HG03520 (cell line): Measurements from ENCODE around the gene LDAF1.
"Not testable (repeated sequence)": the region's sequence is repeated elsewhere in the genome, so short reads cannot be mapped to it uniquely, and the experiment has no call there.

Experiments
- ATAC-seq: cut with Tn5 transposase; IDR thresholded peaks from one replicate; pipeline ENCODE4 v1.9.1; 2021; ENCODE audit warnings: mild to moderate bottlenecking, moderate library complexity; ENCODE audit not compliant: unreplicated experiment

LDAF1 gene

GRCh38 chr16:21194771-21195301 lies 36.4 kb downstream of the LDAF1 start:
- ATAC-seq = no peak

DNA sequence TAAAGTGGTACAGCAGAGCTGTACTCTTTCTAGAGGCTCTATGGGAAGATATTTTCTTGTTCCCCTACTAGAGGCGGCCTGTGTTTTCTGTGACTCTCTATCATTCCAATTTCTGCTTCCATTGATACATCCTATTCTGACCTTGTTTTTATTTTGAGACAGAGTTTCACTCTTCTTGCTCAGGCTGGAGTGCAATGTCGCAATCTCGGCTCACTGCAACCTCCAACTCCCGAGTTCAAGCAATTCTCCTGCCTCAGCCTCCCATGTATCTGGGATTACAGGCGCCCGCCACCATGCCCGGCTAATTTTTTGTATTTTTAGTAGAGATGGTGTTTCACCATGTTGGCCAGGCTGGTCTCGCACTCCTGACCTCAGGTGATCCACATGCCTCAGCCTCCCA lies 36.9 kb downstream of the LDAF1 start:
- not testable (repeated sequence) for ATAC-seq

DNA sequence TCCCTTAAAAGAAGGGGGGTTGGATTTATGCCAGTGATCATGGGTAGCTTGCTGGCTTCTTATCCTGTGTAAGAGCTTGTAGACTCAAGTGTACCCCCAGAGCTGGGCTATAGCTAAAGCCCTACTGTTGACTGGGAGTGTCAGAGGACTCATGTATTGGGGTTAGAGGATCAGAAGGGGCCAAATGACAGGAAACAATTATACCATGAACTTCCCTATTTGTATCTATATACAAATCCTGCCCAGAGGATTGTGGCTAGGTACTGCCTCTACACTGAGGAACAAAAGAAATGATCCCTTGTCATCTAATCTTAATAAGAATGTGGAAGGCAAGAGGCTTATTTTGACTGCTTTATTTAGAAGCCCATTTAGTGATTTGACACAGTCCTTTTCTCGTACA lies 38.6 kb downstream of the LDAF1 start:
- no peak for ATAC-seq

- no peak for ATAC-seq
Measured at GRCh38 chr16:21197621-21198020, 39.1 kb downstream of the LDAF1 start.

DNA sequence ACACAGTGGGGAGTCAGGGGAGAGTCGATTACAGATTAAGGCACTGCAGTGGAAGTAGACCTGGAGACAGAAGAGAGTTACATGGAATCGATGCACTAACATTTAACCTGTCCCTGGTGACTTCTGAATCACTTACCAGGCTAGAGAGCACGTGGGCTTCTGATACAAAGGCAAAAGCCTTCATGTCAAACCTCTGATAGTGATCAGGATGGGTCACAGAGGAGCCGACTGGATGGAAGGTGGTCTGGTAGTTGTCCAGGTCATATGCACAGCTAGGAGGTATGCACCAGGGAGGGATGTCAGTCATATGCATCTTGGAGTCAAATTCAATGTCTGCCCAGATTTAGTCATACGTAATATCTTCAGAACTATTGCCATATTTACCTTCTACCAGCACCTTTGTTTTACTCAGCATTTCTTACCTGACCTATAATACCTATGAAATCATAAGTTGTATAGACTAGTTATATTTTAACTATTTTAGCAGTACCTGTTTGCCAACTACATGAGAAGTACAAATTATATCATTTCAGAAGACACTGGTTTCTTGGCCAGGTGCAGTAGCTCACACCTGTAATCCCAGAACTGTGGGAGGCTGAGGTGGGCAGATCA lies 41.2 kb downstream of the LDAF1 start:
- ATAC-seq = no peak

- ATAC-seq = no peak
Measured at GRCh38 chr16:21203155-21203797, 44.8 kb downstream of the LDAF1 start.

DNA sequence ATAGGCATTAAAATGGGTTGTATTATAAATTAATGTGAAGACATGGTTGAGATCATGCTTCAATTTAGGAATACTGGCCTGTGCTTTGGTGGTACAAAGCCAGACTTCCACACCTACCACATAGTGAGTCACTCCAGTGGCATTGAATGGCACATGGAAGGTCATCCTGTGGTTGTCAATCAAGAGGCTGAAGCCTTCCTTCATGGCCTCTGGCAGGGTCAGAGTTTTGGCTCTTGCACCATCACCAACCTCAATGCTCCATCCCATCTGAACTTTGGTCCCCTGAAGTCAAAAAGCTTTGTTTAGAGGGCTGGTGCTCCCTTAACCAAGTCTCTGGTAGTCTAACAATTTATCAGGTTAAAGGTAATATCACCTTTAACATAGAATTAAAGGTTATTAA lies 46.8 kb downstream of the LDAF1 start:
- no peak for ATAC-seq

DNA sequence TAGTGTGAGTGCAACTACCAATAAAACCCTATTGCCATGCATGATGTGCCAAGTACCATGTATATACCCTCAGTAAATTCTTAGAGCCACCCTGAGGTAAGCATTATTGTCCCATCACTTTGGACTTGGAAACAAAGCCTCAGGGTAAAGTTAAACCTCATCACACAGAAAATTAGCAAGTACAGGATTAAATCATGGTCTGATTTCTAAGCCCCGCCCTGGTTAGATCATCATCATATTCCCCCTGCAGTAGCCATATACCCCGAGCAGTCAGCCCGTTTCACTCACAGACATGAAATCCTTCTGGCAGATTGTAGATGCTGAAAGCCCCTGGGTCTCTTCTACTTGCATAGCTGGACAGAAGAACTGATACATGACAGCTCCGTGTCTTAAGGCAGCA lies 48.1 kb downstream of the LDAF1 start:
- ATAC-seq = no peak

DNA sequence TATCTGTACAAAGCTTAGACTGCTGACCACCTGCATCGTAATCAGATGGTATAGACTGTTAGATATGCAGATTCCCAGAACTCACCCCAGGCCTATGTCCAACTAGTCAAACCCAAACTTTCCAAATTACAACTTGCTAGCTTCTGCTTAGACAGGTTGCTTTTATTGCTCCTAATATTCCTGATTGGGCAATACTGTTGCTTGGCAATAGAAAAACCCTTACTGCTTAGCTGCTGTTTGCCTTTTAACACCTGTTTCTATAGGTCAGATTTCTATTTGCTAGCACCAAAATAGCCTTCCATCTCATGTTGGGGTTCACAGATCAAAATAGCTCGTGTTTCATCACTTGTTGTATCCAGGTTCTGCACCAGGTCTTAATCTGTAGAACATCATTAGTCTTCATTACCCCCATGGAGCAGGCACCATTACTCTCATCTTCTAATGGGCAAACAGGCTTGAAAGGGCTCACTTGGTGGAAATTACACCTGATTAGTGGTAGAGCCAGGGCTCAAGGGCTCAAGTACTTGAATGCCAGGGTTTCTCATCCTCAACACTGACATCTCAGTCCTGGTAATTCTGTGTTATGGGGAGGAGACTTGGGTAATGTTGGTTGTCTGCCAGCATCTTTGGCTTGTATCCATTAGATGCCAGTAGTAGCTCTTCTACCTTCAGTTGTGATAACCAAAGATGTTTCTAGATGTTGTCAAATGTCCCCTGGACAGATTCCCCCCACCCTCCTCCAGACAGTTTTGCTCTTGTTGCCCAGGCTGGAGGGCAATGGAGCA lies 50.2 kb downstream of the LDAF1 start:
- ATAC-seq = no peak

- ATAC-seq = no peak
Measured at GRCh38 chr16:21211486-21211885, 53.0 kb downstream of the LDAF1 start, which contains the start of gene ZP2. Gene ZP2 (minus strand): TSS chr16:21211574. CDS start chr16:21211547, 27 bp downstream.

DNA sequence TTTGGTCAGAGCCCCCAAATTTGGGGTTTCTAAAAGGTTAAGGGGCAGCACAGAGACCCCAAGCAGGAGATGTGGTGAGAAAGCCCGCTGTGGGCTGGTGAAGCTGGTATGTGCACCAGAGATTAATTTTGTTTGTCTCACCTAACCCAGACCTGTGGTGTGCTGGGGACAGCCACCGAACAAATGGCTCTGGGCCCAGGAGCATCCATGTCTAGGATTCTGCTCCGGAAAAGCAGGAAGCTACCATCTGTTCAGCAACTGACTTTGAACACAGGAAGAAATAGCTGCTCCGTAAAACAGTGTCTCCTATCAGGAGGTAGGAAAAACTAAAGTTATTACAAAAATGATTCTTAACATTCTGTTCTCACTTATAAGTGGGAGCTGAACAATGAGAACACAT lies 55.6 kb downstream of the LDAF1 start:
- no peak for ATAC-seq

GRCh38 chr16:21217121-21217520 lies 58.6 kb downstream of the LDAF1 start:
- no peak for ATAC-seq

DNA sequence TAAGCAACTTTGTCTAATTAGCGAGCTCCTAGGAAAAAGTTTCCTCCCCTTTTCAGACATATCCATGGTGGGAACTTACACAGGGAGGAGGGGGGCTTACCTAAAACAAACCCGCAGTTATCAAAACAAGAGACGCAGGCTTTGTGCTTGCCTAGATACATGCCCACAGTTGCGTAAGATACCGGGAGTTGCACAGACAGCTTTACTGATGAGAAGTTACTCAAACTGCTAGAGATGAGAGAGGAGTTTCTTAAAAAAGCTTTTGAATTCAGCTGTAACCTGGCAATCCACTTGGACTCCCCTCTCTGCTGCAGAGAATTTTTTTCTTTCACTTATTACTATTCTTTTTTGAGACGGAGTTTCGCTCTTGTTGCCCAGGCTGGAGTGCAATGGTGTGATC lies 59.7 kb downstream of the LDAF1 start:
- no peak for ATAC-seq

DNA sequence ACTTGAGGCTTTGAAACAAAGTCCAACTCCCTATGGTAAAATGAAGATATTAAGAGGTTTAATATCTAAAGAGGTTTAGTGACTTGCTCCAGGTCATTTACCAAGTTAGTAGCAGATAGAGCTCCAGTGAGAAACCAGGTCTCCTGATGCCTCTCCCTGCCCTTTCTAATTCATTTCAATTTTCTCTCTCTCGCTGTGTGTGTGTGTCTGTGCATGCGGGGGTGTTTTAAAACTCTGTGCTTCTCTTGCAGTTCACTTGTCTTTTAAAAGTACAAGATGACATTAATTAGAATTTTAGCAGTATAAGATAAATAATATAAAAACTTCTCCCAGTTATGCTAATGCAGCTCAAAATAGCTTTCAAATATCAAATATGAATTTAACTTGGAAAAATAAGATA lies 61.1 kb downstream of the LDAF1 start:
- no peak for ATAC-seq

DNA sequence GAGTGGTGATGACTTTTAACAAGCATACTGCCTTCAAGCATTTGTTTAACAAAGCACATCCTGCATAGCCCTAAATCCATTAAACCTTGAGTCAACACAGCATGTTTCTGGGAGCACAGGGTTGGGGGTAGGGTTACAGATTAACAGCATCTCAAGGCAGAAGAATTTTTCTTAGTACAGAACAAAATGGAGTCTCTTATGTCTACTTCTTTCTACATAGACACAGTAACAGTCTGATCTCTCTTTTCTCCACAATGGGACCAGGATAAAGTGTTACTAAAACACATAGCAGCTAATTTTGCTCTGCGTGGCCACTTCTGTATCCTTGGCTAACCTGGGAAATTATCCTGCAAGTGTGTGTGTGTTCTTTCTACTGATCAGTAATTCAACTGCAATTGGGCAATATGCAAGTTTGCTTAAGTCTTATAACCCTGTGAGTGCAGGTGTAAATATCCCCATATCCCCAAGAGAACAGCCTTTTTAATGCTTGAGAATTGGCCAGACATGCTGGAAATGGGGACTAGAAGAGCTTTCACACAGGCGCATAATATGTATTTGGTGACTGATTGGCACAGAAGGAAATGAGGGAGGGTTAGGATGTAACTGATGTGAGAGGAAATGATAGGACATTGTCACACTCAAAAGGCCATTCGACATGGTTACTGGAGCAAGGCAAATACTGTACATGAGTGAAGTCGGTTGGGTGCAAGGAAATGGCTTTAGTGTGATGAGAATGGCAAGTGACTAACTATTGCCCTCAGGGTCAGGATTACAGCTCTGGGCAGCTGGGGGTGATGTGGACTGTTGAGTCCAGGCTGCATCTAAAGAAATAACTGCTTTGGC lies 64.2 kb downstream of the LDAF1 start:
- ATAC-seq = no peak

- no peak for ATAC-seq
Measured at GRCh38 chr16:21223787-21224186, 65.3 kb downstream of the LDAF1 start.

- ATAC-seq = no peak
Measured at GRCh38 chr16:21224800-21225199, 66.3 kb downstream of the LDAF1 start.

DNA sequence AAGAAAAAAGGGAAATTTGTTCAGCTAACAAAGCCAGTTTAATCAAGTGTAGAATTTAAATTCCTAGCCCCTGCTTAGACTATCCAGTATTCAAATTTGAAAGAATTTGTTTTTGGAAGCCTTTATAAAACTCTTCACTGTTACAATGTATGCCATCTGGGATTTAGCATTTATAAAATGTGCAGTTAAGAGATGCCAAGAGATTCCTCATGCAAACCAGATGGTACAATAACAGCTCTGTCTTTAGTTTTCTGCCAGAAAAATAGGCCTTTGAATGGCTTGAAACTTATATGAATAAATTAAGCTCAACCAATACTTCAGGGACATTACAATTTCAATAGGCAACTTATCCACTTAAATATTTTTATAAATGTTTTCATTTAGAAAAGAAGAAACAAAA lies 68.3 kb downstream of the LDAF1 start:
- ATAC-seq = no peak

GRCh38 chr16:21227866-21228265 lies 69.4 kb downstream of the LDAF1 start:
- no peak for ATAC-seq

- ATAC-seq = no peak
Measured at GRCh38 chr16:21228361-21228872, 69.9 kb downstream of the LDAF1 start.
